Caco-2 (cell line): ENCODE measurements around the gene ZIC2. TPM values are rescaled to one million over a fixed set of nuclear protein-coding genes. Genes with fewer than 3 reads are reported as not detected.

ENCODE experiments used
- BruUV-seq: library from RNA; stranded (reverse); fragments of 400-500 nt; replicated peaks from 2 replicates; lab custom pipeline; 2021; lab: Mats Ljungman, UMichigan
- CTCF ChIA-PET: fragments of 300-600 bp; sonication (Branson Sonifier 250); formaldehyde crosslinking; loops from one replicate; lab custom pipeline; 2022; ENCODE audit warnings: antibody characterized with exemption; lab: Charles Lee
- POLR2A ChIA-PET: fragments of 300-600 bp; sonication (Branson Sonifier 250); formaldehyde crosslinking; loops from one replicate; lab custom pipeline; 2022; ENCODE audit warnings: antibody characterized with exemption; lab: Charles Lee
- DNase-seq, 2 experiments: peaks; one replicate each; pipeline versions ENCODE4 v3.0.0 to v3.0.0-alpha.2; 2020 to 2022
- H3K27me3 ChIP-seq: replicated peaks from 2 replicates; pipeline ENCODE4 v1.6.0; 2011; ENCODE audit warnings: low read length; ENCODE audit not compliant: control insufficient read depth, insufficient read depth
- H3K36me3 ChIP-seq: 2 replicates; pipeline ENCODE4 v1.5.1; 2011; ENCODE audit warnings: low read length; ENCODE audit not compliant: control insufficient read depth, insufficient read depth
- H3K4me1 ChIP-seq: fragments of 250-450 bp; sonication (Bioruptor Pico); 2 replicates; pipeline ENCODE4 v1.5.1; 2020; ENCODE audit warnings: mild to moderate bottlenecking
- H3K4me3 ChIP-seq: 2 replicates; pipeline ENCODE4 v1.5.1; 2011; ENCODE audit warnings: low read depth, mild to moderate bottlenecking, control low read depth, low read length
- H3K9me3 ChIP-seq: fragments of 250-450 bp; sonication (Bioruptor Pico); 2 replicates; pipeline ENCODE4 v1.5.1; 2020; ENCODE audit warnings: mild to moderate bottlenecking, moderate library complexity
- H3K27ac Mint-ChIP-seq: one replicate; pipeline ENCODE4 v1.8.0; 2022; ENCODE audit warnings: mixed read lengths; ENCODE audit not compliant: unreplicated experiment
- H3K27me3 Mint-ChIP-seq: one replicate; pipeline ENCODE4 v1.8.0; 2022; ENCODE audit warnings: mixed read lengths; ENCODE audit not compliant: insufficient read depth, unreplicated experiment
- H3K36me3 Mint-ChIP-seq: one replicate; pipeline ENCODE4 v1.8.0; 2022; ENCODE audit warnings: mild to moderate bottlenecking, mixed read lengths; ENCODE audit not compliant: insufficient read depth, unreplicated experiment
- H3K4me1 Mint-ChIP-seq: one replicate; pipeline ENCODE4 v1.8.0; 2022; ENCODE audit warnings: low read depth, mixed read lengths; ENCODE audit not compliant: unreplicated experiment
- H3K4me3 Mint-ChIP-seq: one replicate; pipeline ENCODE4 v1.8.0; 2022; ENCODE audit warnings: mild to moderate bottlenecking, moderate library complexity, mixed read lengths; ENCODE audit not compliant: unreplicated experiment
- H3K9me3 Mint-ChIP-seq: one replicate; pipeline ENCODE4 v1.8.0; 2022; ENCODE audit warnings: mixed read lengths; ENCODE audit not compliant: unreplicated experiment
- intact Hi-C: fragments of 100-400 bp; cut with micrococcal nuclease; formaldehyde crosslinking; loops from one replicate; pipeline ENCODE4 v1.10.0; 2022; ENCODE audit not compliant: unreplicated experiment
- total RNA-seq: library from RNA; stranded (reverse); gene quantifications from 2 replicates; pipeline ENCODE4 v1.2.3, GENCODE V29; 2022
- TF ChIP-seq, protein P1 (sequence below), 2 experiments: fragments of 200-600 bp in 1 of 2; IDR thresholded peaks; 1 replicate in 1 of 2; 2 replicates in 1 of 2; pipeline versions ENCODE4 v1.5.1 to v1.8.0; 2011 to 2022; ENCODE audit warnings: antibody characterized with exemption in 1 of 2, control low read depth in 1 of 2, inconsistent platforms in 1 of 2, low read depth in 1 of 2, low read length in 1 of 2, mild to moderate bottlenecking in 1 of 2, moderate library complexity in 1 of 2; ENCODE audit not compliant: insufficient read depth in 1 of 2, severe bottlenecking in 1 of 2, unreplicated experiment in 1 of 2

Gene ZIC2
- total RNA-seq, 1 experiment from 2014 or later = 1.3 TPM

DNA sequence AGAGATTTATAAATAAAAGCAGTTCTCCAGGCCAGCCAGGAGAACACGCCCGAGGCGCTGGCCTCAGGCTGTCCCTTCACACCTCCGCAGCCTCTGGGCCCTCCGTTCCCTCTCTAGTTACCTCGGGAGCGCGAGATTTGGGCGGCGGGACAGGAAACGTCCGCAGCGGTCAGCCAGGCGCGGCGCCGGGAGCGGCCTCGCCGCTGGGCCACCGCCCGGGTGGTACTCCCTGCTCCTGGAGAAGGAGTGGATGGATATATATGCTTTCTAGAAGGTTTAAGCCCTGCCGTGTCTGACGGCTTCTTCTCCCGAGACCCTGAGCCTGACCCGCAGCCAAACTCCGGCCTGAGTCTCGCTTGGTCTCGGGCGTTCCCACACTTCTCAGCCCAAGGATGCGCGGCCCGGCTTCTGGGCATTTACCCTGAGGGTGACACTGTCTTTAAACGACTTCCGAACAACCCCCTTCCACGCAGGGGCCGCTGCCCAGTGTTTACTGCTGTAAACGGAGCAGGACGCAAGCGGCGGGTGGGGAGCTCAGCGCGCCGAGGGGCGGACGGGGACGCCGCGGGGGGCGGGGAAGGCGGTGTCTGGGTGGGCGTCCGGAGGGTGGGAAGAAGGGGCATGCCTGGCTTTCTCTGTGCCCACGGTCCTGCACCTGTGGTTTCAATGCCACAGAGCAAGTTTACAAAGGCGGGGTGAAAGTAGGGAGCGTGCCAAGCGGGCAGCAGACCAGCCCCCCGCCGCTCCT is 2.0 kb upstream of the ZIC2 start:
- H3K36me3 Mint-ChIP-seq = peaks cover 5% of the 10 kb centered on the region

DNA sequence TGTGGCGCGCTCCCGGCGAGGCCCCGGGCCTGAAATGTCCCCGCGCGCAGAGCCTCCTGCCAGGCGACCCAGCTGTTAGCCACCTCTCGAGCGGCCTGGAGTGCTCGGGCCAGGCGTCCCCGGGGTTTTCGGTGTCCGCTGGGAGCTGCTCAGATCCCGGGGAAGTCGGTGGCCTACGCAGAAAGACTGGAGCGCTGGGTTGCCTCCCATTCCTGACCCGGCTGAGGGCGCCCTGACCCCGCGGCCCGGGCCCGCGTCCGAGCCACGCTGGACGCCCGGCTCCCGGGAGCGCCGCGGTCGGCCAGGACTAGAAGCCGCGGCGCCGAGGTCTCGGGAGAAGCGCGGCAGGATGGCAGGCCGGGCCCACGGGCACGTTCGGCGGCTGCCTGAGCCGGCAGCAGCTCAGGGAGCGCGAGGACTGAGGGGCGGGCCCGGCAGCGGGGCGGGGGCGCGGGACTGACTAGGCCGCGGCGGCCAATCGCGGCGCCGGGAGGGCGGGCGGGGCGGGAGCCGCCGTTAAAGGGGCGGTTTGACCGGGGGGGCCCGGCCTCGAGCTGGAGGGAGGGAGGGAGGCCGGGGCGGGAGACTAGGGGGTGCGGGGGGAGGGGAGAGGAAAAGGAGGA is 1.3 kb upstream of the ZIC2 start:
- H3K9me3 Mint-ChIP-seq = no peaks in the 10 kb centered on the region
- H3K36me3 Mint-ChIP-seq = peaks cover 5% of the 10 kb centered on the region
- H3K27ac Mint-ChIP-seq = no peak overlapping the region
- Histone ChIP-seq H3K36me3 (no peaks in the 10 kb centered on the region), H3K9me3 (no peaks in the 10 kb centered on the region), H3K4me3 (peak overlapping the region; percentile 59), H3K27me3 (peaks cover 16% of the 10 kb centered on the region), H3K4me1 (peaks cover 24% of the 10 kb centered on the region)
- CTCF ChIA-PET = interaction anchor here (0.6 to 0.8 kb wide), 2 partner anchors 10 to 93 kb away, joined by 4 to 6 read pairs; no protein-coding TSS in a partner anchor
- POLR2A ChIA-PET = no interaction called here
- H3K4me1 Mint-ChIP-seq = peaks cover 9% of the 10 kb centered on the region
- TF ChIP-seq, protein P1, sequence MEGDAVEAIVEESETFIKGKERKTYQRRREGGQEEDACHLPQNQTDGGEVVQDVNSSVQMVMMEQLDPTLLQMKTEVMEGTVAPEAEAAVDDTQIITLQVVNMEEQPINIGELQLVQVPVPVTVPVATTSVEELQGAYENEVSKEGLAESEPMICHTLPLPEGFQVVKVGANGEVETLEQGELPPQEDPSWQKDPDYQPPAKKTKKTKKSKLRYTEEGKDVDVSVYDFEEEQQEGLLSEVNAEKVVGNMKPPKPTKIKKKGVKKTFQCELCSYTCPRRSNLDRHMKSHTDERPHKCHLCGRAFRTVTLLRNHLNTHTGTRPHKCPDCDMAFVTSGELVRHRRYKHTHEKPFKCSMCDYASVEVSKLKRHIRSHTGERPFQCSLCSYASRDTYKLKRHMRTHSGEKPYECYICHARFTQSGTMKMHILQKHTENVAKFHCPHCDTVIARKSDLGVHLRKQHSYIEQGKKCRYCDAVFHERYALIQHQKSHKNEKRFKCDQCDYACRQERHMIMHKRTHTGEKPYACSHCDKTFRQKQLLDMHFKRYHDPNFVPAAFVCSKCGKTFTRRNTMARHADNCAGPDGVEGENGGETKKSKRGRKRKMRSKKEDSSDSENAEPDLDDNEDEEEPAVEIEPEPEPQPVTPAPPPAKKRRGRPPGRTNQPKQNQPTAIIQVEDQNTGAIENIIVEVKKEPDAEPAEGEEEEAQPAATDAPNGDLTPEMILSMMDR (IDR thresholded peaks at IDR 0.05; ENCODE audit: insufficient read depth in 1 of 2, low read depth in 1 of 2, low read length in 1 of 2, severe bottlenecking in 1 of 2, unreplicated experiment in 1 of 2) = peak in 1 of 2 experiments; percentile 24
- intact Hi-C loops = loop anchor here (1.0 to 5.0 kb wide), 5 partner anchors 107 to 537 kb away; partner anchors contain the start of gene PCCA
- BruUV-seq = no TSS peak
- peaks cover 36% of the 10 kb centered on the region for H3K27me3 Mint-ChIP-seq
- peak overlapping the region; percentile 61 for H3K4me3 Mint-ChIP-seq
- DNase-seq = peak; percentile 70 to 80

More for the DNA sequence above, 2.0 kb upstream of the ZIC2 start:
- H3K27ac Mint-ChIP-seq = no peak overlapping the region
- Histone ChIP-seq H3K36me3 (no peaks in the 10 kb centered on the region), H3K4me3 (peak overlapping the region; percentile 59), H3K4me1 (peaks cover 19% of the 10 kb centered on the region), H3K9me3 (no peaks in the 10 kb centered on the region), H3K27me3 (peaks cover 13% of the 10 kb centered on the region)
- peaks cover 35% of the 10 kb centered on the region for H3K27me3 Mint-ChIP-seq
- H3K4me1 Mint-ChIP-seq = peaks cover 7% of the 10 kb centered on the region
- TF ChIP-seq, protein P1 (IDR thresholded peaks at IDR 0.05; ENCODE audit: insufficient read depth in 1 of 2, low read depth in 1 of 2, low read length in 1 of 2, severe bottlenecking in 1 of 2, unreplicated experiment in 1 of 2) = no peak
- peak overlapping the region; percentile 61 for H3K4me3 Mint-ChIP-seq
- H3K9me3 Mint-ChIP-seq = no peaks in the 10 kb centered on the region
- DNase-seq = peak in 1 of 2 experiments; percentile 53
- ChIA-PET POLR2A (interaction anchor here (0.6 kb wide), 1 partner anchor 25 kb away, joined by 9 read pairs; no protein-coding TSS in a partner anchor), CTCF (interaction anchor here (0.6 to 0.9 kb wide), 4 partner anchors 10 to 1125 kb away, joined by 3 to 6 read pairs (median 4); no protein-coding TSS in a partner anchor)
- no TSS peak for BruUV-seq
- intact Hi-C loops = loop anchor here (1.0 to 5.0 kb wide), 6 partner anchors 108 to 538 kb away; partner anchors contain the start of gene PCCA
